HG02973 (cell line): ENCODE results near the gene LRRC42.
"Not testable (repeated sequence)": the region's sequence is repeated elsewhere in the genome, so short reads cannot be mapped to it uniquely, and the experiment has no call there.

Source experiments
- ATAC-seq: cut with Tn5 transposase; IDR thresholded peaks from one replicate; pipeline ENCODE4 v1.9.1; 2021; ENCODE audit warnings: moderate library complexity; ENCODE audit not compliant: unreplicated experiment

The LRRC42 gene

GRCh38 chr1:53967409-53968124 lies 21.4 kb downstream of the LRRC42 start:
- no peak for ATAC-seq

- ATAC-seq: no peak
Observed at GRCh38 chr1:53968125-53968513, 22.0 kb downstream of the LRRC42 start.

GRCh38 chr1:53969323-53969722 lies 23.2 kb downstream of the LRRC42 start:
- not testable (repeated sequence) for ATAC-seq

GRCh38 chr1:53971718-53972117 lies 25.6 kb downstream of the LRRC42 start:
- ATAC-seq: no peak

DNA sequence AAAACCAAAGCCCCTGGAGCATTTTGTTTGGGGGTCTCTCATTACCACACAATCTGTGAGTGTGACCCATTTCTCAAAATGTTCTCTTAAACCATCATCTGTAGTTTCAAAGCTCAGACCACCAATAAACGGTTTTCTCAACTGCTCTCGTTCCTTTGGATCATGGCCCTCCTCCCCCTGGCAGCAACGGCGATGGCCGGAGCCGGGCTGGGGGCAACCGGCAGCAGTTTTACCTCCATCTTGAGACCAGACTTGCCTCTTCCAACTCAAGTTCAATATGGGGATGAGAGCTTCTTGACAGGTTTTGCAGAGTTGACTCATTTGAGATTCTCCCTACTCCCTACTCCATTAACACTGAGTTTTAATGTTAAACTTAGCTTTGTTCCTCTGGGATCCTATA lies 29.7 kb downstream of the LRRC42 start:
- ATAC-seq: no peak

- ATAC-seq: no peak
Observed at GRCh38 chr1:53979712-53980450, 33.7 kb downstream of the LRRC42 start.

DNA sequence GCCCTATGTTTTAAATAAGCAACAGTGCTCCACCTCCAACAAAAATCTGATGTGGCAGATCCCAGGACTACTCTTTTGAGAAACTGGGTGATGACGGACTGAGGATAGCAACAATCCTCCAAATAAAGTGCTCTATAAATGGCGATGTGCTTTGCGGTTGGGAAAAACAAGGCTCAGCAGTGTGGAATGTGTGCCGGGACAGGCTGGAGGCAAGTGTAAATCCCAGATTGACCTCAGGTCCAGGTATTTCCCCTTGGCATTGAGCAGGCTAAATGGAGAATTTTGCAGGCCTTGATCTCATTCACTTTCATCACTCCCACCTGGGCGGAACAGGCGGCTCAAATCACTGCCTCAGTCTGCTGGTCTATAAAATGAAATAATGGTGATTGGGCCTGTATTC lies 35.1 kb downstream of the LRRC42 start:
- ATAC-seq: no peak

DNA sequence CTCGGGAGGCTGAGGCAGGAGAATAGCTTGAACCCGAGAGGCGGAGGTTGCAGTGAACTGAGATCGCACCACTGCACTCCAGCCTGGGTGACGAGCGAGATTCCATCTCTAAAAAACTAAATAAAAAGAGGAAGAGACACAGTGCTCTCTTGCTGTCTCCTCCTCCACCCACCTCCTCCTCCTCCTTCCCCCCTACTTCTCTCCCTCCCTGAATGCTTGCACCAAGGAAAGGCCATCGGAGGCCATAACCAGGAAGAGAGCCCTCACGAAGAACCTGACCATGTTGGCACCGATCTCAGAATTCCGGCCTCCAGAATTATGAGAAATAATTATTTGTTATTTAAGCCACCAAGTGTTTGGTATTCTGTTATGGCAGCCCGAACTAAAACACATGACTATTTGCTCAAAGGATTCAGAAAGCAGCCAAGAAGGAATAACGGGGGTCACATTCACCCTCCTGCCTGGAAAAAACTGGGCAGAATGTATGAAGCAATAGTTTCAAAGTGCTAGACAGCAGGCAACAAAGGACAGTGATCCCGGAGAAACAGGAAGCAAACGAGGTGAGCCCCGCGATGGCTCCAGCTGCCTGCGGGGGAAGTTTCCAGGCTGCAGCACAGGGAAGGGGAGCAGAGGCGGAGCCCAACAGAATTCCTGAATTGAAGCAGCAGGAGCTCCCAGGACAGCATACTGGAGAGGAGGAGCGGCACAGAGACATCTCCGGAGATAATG lies 36.0 kb downstream of the LRRC42 start:
- no peak for ATAC-seq

GRCh38 chr1:53982763-53983104 lies 36.6 kb downstream of the LRRC42 start:
- ATAC-seq: no peak

GRCh38 chr1:53984726-53985125 lies 38.6 kb downstream of the LRRC42 start:
- no peak for ATAC-seq

- ATAC-seq: no peak
Observed at GRCh38 chr1:53986458-53986857, 40.3 kb downstream of the LRRC42 start.

GRCh38 chr1:53987880-53988279 lies 41.7 kb downstream of the LRRC42 start:
- ATAC-seq: no peak

DNA sequence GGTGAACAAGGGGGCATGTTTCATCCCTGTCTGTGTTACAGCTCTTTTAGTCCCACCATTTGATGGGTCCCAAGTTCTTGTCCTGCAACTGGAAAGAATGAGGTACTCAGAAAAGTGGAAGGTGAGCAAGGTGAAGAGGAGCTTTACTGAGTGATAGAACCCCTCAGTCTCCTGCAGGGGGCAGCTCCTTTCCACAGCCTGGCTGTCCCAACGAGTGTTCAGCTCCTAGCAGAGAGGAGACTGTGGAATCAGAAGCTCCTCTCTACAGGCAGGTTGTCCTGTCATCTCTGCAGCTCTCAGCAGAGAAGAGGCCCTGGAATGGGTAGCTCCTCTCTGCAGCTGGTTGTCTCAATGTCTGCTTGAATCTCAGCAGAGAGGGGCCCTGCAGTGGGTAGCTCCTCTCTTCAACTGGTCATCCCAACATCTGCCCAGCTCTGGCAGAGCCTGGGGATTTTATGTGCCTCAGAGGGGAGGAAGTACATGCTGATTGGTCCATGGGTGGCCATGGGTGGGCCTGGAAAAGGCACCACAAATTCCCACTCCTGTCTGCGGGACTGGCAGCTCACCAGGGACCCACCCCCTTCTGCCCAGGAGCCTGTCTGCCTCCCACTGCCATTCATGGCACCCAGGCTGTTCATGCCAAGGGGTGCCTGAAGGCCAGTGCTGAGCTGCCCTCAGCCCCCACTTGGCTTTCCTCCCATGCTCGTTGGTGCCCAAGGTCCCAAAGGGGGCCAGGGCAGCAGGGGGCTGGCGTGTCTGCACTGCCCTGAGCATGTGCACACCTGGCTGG lies 46.1 kb downstream of the LRRC42 start:
- no peak for ATAC-seq

DNA sequence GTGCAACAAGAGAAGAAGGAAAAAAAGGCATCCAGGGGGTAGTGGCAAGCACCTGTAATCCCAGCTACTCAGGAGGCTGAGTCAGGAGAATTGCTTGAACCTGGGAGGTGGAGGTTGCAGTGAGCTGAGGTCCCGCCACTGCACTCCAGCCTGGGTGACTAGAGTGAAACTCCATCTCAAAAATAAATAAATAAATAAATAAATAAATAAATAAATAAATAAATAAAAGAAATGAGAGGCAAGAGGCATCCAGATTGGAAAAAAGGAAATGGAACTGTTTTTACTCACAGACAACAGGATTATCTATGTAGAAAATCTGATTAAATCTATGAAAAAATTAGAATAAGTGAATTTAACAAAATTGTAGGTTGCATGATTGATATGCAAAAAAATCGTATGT lies 48.4 kb downstream of the LRRC42 start:
- not testable (repeated sequence) for ATAC-seq

DNA sequence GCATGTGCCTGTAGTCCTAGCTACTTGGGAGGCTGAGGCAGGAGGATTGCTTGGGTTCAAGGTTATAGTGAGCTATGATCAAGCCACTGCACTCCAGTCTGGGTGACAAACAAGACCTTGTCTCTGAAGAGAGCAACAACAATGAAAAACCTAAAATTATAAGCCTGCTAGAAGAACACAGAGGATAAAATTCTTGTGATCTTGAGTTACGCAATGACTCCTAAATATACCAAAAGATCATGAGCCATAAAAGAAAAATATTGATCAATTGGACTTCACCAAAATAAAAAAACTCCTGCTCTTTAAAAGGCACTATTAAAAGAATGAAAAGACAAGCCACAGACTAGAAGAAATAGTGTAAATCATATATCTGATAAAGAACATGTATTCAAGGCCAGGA lies 49.5 kb downstream of the LRRC42 start:
- ATAC-seq: no peak

DNA sequence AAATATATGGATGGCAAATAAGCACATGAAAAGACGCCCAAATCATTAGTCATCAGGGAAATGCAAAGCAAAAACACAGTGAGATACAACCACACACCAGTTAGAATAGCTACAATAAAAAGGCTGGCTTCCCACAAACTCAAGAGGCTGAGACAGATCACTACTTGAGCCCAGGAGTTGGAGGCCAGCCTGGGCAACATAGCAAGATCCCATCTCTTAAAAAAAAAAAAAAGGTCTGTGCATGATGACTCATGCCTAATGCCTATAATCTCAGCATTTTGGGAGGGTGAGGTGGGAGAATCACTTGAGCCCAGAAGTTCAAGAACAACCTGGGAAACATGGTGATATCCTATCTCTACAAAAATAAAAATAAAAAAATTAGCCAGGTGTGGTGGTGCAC lies 52.1 kb downstream of the LRRC42 start:
- no peak for ATAC-seq

GRCh38 chr1:53999920-54000319 lies 53.8 kb downstream of the LRRC42 start:
- ATAC-seq: no peak

DNA sequence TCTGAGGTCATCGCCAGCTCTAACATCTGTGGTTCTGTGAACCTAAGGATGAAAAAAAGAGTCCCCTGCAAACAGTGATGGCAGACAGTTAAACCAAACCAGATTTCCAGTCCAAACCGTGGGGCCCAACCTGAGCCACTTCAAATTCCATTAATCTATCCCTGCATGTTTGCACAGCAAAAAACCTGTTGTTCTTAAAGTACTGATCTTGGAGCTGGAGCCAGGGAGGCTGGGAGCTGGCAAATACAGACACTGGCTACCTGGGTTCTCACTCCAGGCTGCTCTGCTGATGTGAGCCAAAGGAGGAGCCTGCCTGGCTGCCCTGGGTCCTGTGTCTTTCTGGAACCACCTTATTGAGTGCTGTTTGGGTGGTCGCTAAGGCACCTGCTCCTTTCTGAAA lies 55.4 kb downstream of the LRRC42 start:
- ATAC-seq: no peak

DNA sequence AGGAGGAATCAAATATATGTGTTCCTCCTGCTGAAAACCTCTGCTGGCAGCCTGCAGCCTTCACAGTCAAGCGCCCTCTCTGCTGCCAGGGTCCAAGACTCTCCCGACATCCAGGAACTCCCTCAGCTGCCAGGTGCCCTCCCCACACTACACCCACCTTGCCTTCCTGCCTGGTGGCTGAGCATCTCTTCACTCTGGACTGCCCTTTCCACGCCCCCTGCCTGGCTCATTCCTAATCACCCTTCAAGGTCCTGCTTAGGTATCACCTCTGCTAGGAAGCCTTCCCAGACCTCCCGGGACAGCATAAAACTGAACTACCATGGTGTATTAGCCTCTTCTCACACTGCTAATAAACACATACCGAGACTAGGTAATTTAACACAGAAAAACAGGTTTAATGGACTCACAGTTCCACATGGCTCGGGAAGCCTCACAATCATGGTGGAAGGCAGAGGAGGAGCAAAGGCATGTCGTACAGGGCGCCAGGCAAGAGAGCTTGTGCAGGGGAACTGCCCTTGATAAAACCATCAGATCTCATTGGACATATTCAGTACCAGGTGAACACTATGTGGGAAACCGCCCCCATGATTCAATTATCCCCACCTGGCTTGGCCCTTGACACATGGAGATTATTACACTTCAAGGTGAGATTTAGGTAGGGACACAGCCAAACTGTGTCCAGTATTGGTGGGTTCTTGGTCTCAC lies 56.5 kb downstream of the LRRC42 start:
- ATAC-seq: no peak

- no peak for ATAC-seq
Observed at GRCh38 chr1:54003249-54003646, 57.1 kb downstream of the LRRC42 start.
